B cell (primary cell): ENCODE measurements around the gene TOR2A. TPM values are rescaled to one million over a fixed set of nuclear protein-coding genes. Genes with fewer than 3 reads are reported as not detected.
A peak's percentile ranks its signal among the peaks of the same experiment; 100 is the strongest.

Source experiments
- ATAC-seq: fragments of 200-7000 bp; cut with Tn5 transposase; one replicate; pipeline ENCODE4 v1.10.0; 2021; ENCODE audit warnings: low read depth, mild to moderate bottlenecking, moderate number of reproducible peaks, moderate library complexity
- CTCF ChIA-PET: fragments of 350-600 bp; sonication (Branson Sonifier 250); formaldehyde crosslinking; loops from one replicate; lab custom pipeline; 2021; ENCODE audit warnings: antibody characterized with exemption, inconsistent platforms; lab: Charles Lee
- POLR2A ChIA-PET: fragments of 350-600 bp; sonication (Branson Sonifier 250); formaldehyde crosslinking; loops from one replicate; lab custom pipeline; 2021; ENCODE audit warnings: antibody characterized with exemption; lab: Charles Lee
- DNase-seq: peaks from one replicate; pipeline ENCODE4 v3.0.0; 2013
- H2AFZ ChIP-seq: 2 replicates; pipeline ENCODE4 v1.6.1; 2012; ENCODE audit warnings: mild to moderate bottlenecking, low read depth, low read length; ENCODE audit not compliant: insufficient read depth, poor library complexity, severe bottlenecking
- H3K27ac ChIP-seq, 2 donors: 1 replicate in 1 of 2; 2 replicates in 1 of 2; pipeline ENCODE4 v1.5.1; 2012 to 2013; ENCODE audit warnings: low read length in 2 of 2, mild to moderate bottlenecking in 2 of 2, moderate library complexity in 1 of 2
- H3K27me3 ChIP-seq, 4 experiments: fragments of 200-600 bp in 1 of 4; sonication (generic) in 1 of 4; replicated peaks in 1 of 4; 1 replicate in 2 of 4; 2 replicates in 2 of 4; pipeline versions ENCODE4 v1.6.1 to v1.7.0; 2013 to 2016; ENCODE audit warnings: low read length in 3 of 4, mild to moderate bottlenecking in 2 of 4, mixed read lengths in 1 of 4, moderate library complexity in 1 of 4; ENCODE audit not compliant: insufficient read depth in 4 of 4, control insufficient read depth in 3 of 4; ENCODE audit errors: control extremely low read depth in 1 of 4
- H3K36me3 ChIP-seq, 2 experiments: replicated peaks in 1 of 2; 1 replicate in 1 of 2; 2 replicates in 1 of 2; pipeline versions ENCODE4 v1.6.1 to v1.7.1; 2013; ENCODE audit warnings: low read length in 1 of 2; ENCODE audit not compliant: insufficient read depth in 2 of 2, control insufficient read depth in 1 of 2; ENCODE audit errors: control extremely low read depth in 1 of 2, extremely low read depth in 1 of 2
- H3K4me1 ChIP-seq, 2 donors: fragments of 200-600 bp in 1 of 2; sonication (generic) in 1 of 2; 1 replicate in 1 of 2; 2 replicates in 1 of 2; pipeline versions ENCODE4 v1.5.1 to v1.6.1; 2013 to 2017; ENCODE audit warnings: low read length in 2 of 2; ENCODE audit not compliant: control insufficient read depth in 2 of 2, insufficient read depth in 2 of 2
- H3K4me2 ChIP-seq: replicated peaks from 2 replicates; pipeline ENCODE3; 2012; ENCODE audit warnings: mild to moderate bottlenecking, low read depth, low read length; ENCODE audit not compliant: poor library complexity, severe bottlenecking
- H3K4me3 ChIP-seq, 5 experiments: fragments of 200-600 bp in 1 of 5; sonication (generic) in 1 of 5; 1 replicate in 3 of 5; 2 replicates in 2 of 5; pipeline versions ENCODE4 v1.5.1 to v1.7.0; 2011 to 2016; ENCODE audit warnings: low read length in 4 of 5, mild to moderate bottlenecking in 4 of 5, low read depth in 2 of 5, control low read depth in 1 of 5, moderate library complexity in 1 of 5; ENCODE audit not compliant: insufficient read depth in 1 of 5; ENCODE audit errors: control extremely low read depth in 1 of 5, extremely low read depth in 1 of 5
- H3K79me2 ChIP-seq: fragments of 200-600 bp; sonication (generic); one replicate; pipeline ENCODE4 v1.6.0; 2016; ENCODE audit warnings: low read length; ENCODE audit not compliant: control insufficient read depth, insufficient read depth
- H3K9ac ChIP-seq: fragments of 200-600 bp; sonication (generic); 2 replicates; pipeline ENCODE4 v1.6.1; 2017; ENCODE audit warnings: mild to moderate bottlenecking, low read length, moderate library complexity
- H3K9me3 ChIP-seq, 3 donors: one replicate each; pipeline versions ENCODE4 v1.6.1 to v1.7.1; 2013; ENCODE audit warnings: low read length in 2 of 3; ENCODE audit not compliant: control insufficient read depth in 2 of 3, insufficient read depth in 1 of 3; ENCODE audit errors: control extremely low read depth in 1 of 3
- H4K20me1 ChIP-seq: 2 replicates; pipeline ENCODE4 v1.6.0; 2012; ENCODE audit warnings: mild to moderate bottlenecking, low read length; ENCODE audit not compliant: insufficient read depth, control insufficient read depth, poor library complexity, severe bottlenecking
- H3K27ac Mint-ChIP-seq: one replicate; pipeline ENCODE4 v1.8.0; 2021; ENCODE audit warnings: mixed read lengths
- H3K27me3 Mint-ChIP-seq: one replicate; pipeline ENCODE4 v1.8.0; 2021; ENCODE audit warnings: mixed read lengths
- H3K4me1 Mint-ChIP-seq: one replicate; pipeline ENCODE4 v1.8.0; 2021; ENCODE audit warnings: mixed read lengths
- H3K4me3 Mint-ChIP-seq: one replicate; pipeline ENCODE4 v1.8.0; 2021; ENCODE audit warnings: mixed read lengths
- H3K9me3 Mint-ChIP-seq: one replicate; pipeline ENCODE4 v1.8.0; 2022; ENCODE audit warnings: mixed read lengths; ENCODE audit not compliant: insufficient read depth
- EZH2 ChIP-seq: IDR thresholded peaks from 2 replicates; pipeline ENCODE4 v1.6.1; 2012; ENCODE audit warnings: borderline replicate concordance, low read depth, mild to moderate bottlenecking, moderate library complexity, low read length; ENCODE audit not compliant: insufficient read depth, poor library complexity, severe bottlenecking
- WGBS: methylation state at CpG from one replicate; pipeline ENCODE4 v1.1.5; 2013; ENCODE audit warnings: missing lambda C conversion rate; ENCODE audit not compliant: insufficient coverage; 5-methylcytosine and 5-hydroxymethylcytosine counted together
- intact Hi-C: fragments of 100-400 bp; cut with micrococcal nuclease; formaldehyde crosslinking; loops from one replicate; pipeline ENCODE4 v1.10.0; 2022
- polyA plus RNA-seq: library from polyadenylated mRNA; depleted of rRNA; stranded (reverse); fragments of >200 nt; gene quantifications from 2 replicates; pipeline ENCODE4 v1.2.3, GENCODE V29; 2012
- total RNA-seq, 2 donors: library from RNA; stranded (reverse); fragments of 120-200 nt in 1 of 2; gene quantifications; 1 replicate in 1 of 2; 2 replicates in 1 of 2; pipeline versions ENCODE4 v1.2.3 to v1.2.4, GENCODE V29; 2013 to 2022
- TF ChIP-seq, protein P1 (sequence below): fragments of 200-600 bp; IDR thresholded peaks from one replicate; pipeline ENCODE4 v1.8.0; 2022; ENCODE audit warnings: antibody characterized with exemption, mild to moderate bottlenecking

TOR2A gene
- total and polyA plus RNA-seq, 2 donors (not counting 1 experiment from before 2014, with no cell fraction given), result 15.8 to 26.5 TPM

DNA sequence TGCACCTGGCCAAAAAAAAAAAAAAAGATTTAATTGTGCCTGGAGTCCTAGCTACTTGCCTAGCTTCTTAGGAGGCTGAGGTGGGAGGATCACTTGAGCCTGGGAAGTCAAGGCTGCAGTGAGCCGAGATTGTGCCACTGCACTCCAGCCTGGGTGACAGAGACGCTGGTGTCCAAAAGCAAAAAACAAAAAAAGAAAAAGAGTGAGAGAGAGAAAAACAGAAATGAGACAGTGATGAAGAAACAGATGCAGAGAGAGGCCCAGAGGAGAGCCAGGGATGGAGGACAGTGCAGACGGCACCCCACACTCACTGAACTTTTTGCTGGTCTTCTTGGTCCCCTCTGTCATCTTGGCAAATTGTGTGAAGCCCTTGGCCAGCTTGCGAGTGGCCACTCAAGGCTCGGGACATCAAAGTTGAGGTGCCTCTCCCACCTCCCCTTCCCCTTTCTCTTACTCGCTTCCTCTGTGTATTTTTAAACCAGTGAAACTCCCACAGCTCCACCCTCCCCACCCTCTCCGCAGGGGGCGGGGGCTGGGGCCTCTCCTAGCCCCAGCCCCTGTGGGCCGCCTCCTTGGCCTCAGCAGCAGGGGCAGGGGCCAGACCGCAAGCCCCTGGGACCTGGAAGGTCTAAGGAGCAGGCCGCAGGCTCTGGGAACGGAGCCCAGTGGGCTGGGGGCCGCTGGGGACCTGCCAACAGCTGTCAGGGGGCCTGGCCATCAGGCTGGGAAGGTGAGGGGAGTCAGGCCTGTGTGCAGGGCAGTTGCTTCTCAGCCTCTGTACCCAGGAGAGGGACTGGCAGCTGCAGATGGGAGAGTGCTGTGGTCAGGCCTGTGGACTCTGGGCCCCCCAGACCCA is 43.4 kb upstream of the TOR2A start, which contains the start of gene SH2D3C:
SH2D3C (minus strand) TSS at position 387 of the 856 bp plus-strand sequence; CDS start at position 348, 39 bp downstream.
- Histone ChIP-seq H3K4me2 (peak within 1 kb of the TSS; percentile 93), H3K4me3 (peak within 1 kb of the TSS; percentile 64 to 97 (median 83)), H4K20me1 (peaks cover 39% of the 10 kb centered on the region), H3K36me3 (peaks cover 0 to 15% of the 10 kb centered on the region in 2 experiments), H3K4me1 (peaks cover 38 to 82% of the 10 kb centered on the region in 2 donors), H3K27me3 (no peaks in the 10 kb centered on the region), H3K9me3 (no peaks in the 10 kb centered on the region), H3K79me2 (peaks cover 80% of the 10 kb centered on the region), H3K27ac (peak within 1 kb of the TSS; percentile 89 to 97), H3K9ac (peak within 1 kb of the TSS; percentile 76), H2AFZ (peak within 1 kb of the TSS; percentile 68)
- no peak for TF ChIP-seq EZH2
- TF ChIP-seq, protein P1, sequence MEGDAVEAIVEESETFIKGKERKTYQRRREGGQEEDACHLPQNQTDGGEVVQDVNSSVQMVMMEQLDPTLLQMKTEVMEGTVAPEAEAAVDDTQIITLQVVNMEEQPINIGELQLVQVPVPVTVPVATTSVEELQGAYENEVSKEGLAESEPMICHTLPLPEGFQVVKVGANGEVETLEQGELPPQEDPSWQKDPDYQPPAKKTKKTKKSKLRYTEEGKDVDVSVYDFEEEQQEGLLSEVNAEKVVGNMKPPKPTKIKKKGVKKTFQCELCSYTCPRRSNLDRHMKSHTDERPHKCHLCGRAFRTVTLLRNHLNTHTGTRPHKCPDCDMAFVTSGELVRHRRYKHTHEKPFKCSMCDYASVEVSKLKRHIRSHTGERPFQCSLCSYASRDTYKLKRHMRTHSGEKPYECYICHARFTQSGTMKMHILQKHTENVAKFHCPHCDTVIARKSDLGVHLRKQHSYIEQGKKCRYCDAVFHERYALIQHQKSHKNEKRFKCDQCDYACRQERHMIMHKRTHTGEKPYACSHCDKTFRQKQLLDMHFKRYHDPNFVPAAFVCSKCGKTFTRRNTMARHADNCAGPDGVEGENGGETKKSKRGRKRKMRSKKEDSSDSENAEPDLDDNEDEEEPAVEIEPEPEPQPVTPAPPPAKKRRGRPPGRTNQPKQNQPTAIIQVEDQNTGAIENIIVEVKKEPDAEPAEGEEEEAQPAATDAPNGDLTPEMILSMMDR, result no peak
- ChIA-PET POLR2A (interaction anchor here (0.6 to 3.0 kb wide), 8 partner anchors 8 to 156 kb away, joined by 3 to 18 read pairs (median 6); partner anchors contain the start of gene TOR2A), CTCF (interaction anchor here (0.7 to 3.4 kb wide), 14 partner anchors 8 to 256 kb away, joined by 3 to 24 read pairs (median 4); partner anchors contain the start of genes ST6GALNAC4 and TOR2A)
- ATAC-seq, result peak; percentile 50
- intact Hi-C loops, result loop anchor here (1.0 to 10.0 kb wide), 4 partner anchors 7 to 346 kb away; partner anchors contain the start of genes PTGES2 and STXBP1
- H3K4me1 Mint-ChIP-seq, result peaks cover 63% of the 10 kb centered on the region
- WGBS, result 0% methylated on average over 13 of the region's 13 CpGs
- no peaks in the 10 kb centered on the region for H3K9me3 Mint-ChIP-seq
- peak within 1 kb of the TSS; percentile 100 for H3K4me3 Mint-ChIP-seq
- peak within 1 kb of the TSS; percentile 97 for H3K27ac Mint-ChIP-seq
- DNase-seq, result peak; percentile 77
- no peaks in the 10 kb centered on the region for H3K27me3 Mint-ChIP-seq
